Vagina (tissue), 2 donors: ENCODE results near the gene CLASRP. TPM values are rescaled to one million over a fixed set of nuclear protein-coding genes. Genes with fewer than 3 reads are reported as not detected.

ENCODE experiments used
- DNase-seq, 2 donors: peaks; one replicate each; pipeline ENCODE4 v3.0.0-alpha.2; 2017; ENCODE audit errors: extremely low spot score in 2 of 2
- H3K27ac ChIP-seq: fragments of 200-600 bp; sonication (generic); one replicate; pipeline ENCODE4 v1.5.1; 2019
- H3K27me3 ChIP-seq: fragments of 200-600 bp; sonication (generic); one replicate; pipeline ENCODE4 v1.5.1; 2019
- H3K36me3 ChIP-seq, 2 donors: fragments of 200-600 bp; sonication (generic); one replicate each; pipeline ENCODE4 v1.5.1; 2017 to 2019
- H3K4me1 ChIP-seq: fragments of 200-600 bp; sonication (generic); one replicate; pipeline ENCODE4 v1.5.1; 2019
- H3K4me3 ChIP-seq, 2 donors: fragments of 200-600 bp; sonication (generic); 1 replicate in 1 of 2; 2 replicates in 1 of 2; pipeline ENCODE4 v1.5.1; 2016 to 2019
- H3K9me3 ChIP-seq: fragments of 200-600 bp; sonication (generic); one replicate; pipeline ENCODE4 v1.5.1; 2019
- CTCF ChIP-seq, 3 experiments: fragments of 450-650 bp in 2 of 3; fragments of 200-600 bp in 1 of 3; sonication (generic) in 1 of 3; IDR thresholded peaks; one replicate each; pipeline ENCODE4 v1.5.1; 2017 to 2019; ENCODE audit warnings: antibody characterized with exemption in 3 of 3, mild to moderate bottlenecking in 2 of 3, moderate library complexity in 2 of 3
- POLR2A ChIP-seq, 2 donors: fragments of 450-650 bp; IDR thresholded peaks; one replicate each; pipeline ENCODE4 v1.6.1; 2017; ENCODE audit warnings: antibody characterized with exemption in 2 of 2, mild to moderate bottlenecking in 2 of 2, moderate library complexity in 2 of 2
- POLR2AphosphoS5 ChIP-seq, 2 donors: sonication (generic); formaldehyde crosslinking; IDR thresholded peaks; one replicate each; pipeline ENCODE4 v1.9.0; 2017; ENCODE audit warnings: antibody characterized with exemption in 2 of 2, mild to moderate bottlenecking in 2 of 2, low read depth in 1 of 2; ENCODE audit not compliant: insufficient read depth in 1 of 2
- intact Hi-C: fragments of 100-400 bp; cut with DNase I; formaldehyde crosslinking; loops from one replicate; pipeline ENCODE4 v1.15.1; 2023
- total RNA-seq: library from RNA; depleted of rRNA; stranded (reverse); fragments of >200 nt; gene quantifications from one replicate; pipeline ENCODE4 v1.2.3, GENCODE V29; 2016

The CLASRP gene
- total RNA-seq, 1 donor from 2014 or later: 93.5 TPM

GRCh38 chr19:45107621-45108150 lies 68.8 kb downstream of the CLASRP start:
- no peaks in the 10 kb centered on the region for H3K36me3 ChIP-seq
- intact Hi-C loops: no loop called here

GRCh38 chr19:45110851-45111266 lies 72.0 kb downstream of the CLASRP start:
- Histone ChIP-seq H3K4me1 (peaks cover 40% of the 10 kb centered on the region), H3K27ac (no peak overlapping the region), H3K9me3 (no peaks in the 10 kb centered on the region), H3K36me3 (no peaks in the 10 kb centered on the region), H3K27me3 (no peaks in the 10 kb centered on the region), H3K4me3 (no peak overlapping the region)
- intact Hi-C loops: no loop called here
- TF ChIP-seq POLR2AphosphoS5 (IDR thresholded peaks at IDR 0.05; ENCODE audit: insufficient read depth in 1 of 2, low read depth in 1 of 2) (no peak), POLR2A (IDR thresholded peaks at IDR 0.05) (no peak), CTCF (IDR thresholded peaks at IDR 0.05) (no peak)
- no peak for DNase-seq

More at GRCh38 chr19:45107621-45108150, 68.8 kb downstream of the CLASRP start:
- no peak overlapping the region for H3K4me3 ChIP-seq
- H3K9me3 ChIP-seq: no peaks in the 10 kb centered on the region
- no peak overlapping the region for H3K27ac ChIP-seq
- no peaks in the 10 kb centered on the region for H3K27me3 ChIP-seq
- H3K4me1 ChIP-seq: peaks cover 35% of the 10 kb centered on the region
- DNase-seq: no peak
- no peak for TF ChIP-seq POLR2AphosphoS5 (IDR thresholded peaks at IDR 0.05; ENCODE audit: insufficient read depth in 1 of 2, low read depth in 1 of 2)

- Histone ChIP-seq H3K36me3 (no peaks in the 10 kb centered on the region), H3K9me3 (no peaks in the 10 kb centered on the region), H3K4me3 (no peak overlapping the region), H3K27ac (no peak overlapping the region), H3K4me1 (peaks cover 41% of the 10 kb centered on the region), H3K27me3 (no peaks in the 10 kb centered on the region)
- no peak for DNase-seq
- TF ChIP-seq CTCF (IDR thresholded peaks at IDR 0.05) (no peak), POLR2AphosphoS5 (IDR thresholded peaks at IDR 0.05; ENCODE audit: insufficient read depth in 1 of 2, low read depth in 1 of 2) (no peak), POLR2A (IDR thresholded peaks at IDR 0.05) (no peak)
- intact Hi-C loops: no loop called here
Observed at GRCh38 chr19:45112111-45112827, 73.4 kb downstream of the CLASRP start.

GRCh38 chr19:45113628-45114027 lies 74.8 kb downstream of the CLASRP start:
- Histone ChIP-seq H3K4me3 (no peak overlapping the region), H3K4me1 (peaks cover 50% of the 10 kb centered on the region), H3K36me3 (no peaks in the 10 kb centered on the region), H3K27ac (no peak overlapping the region), H3K27me3 (no peaks in the 10 kb centered on the region), H3K9me3 (no peaks in the 10 kb centered on the region)
- intact Hi-C loops: no loop called here
- TF ChIP-seq POLR2AphosphoS5 (IDR thresholded peaks at IDR 0.05; ENCODE audit: insufficient read depth in 1 of 2, low read depth in 1 of 2) (no peak), CTCF (IDR thresholded peaks at IDR 0.05) (no peak), POLR2A (IDR thresholded peaks at IDR 0.05) (no peak)
- DNase-seq: no peak

- no peaks in the 10 kb centered on the region for H3K36me3 ChIP-seq
- intact Hi-C loops: no loop called here
- no peak for DNase-seq
- no peaks in the 10 kb centered on the region for H3K9me3 ChIP-seq
- H3K27ac ChIP-seq: no peak overlapping the region
- H3K4me1 ChIP-seq: peaks cover 50% of the 10 kb centered on the region
- no peak overlapping the region for H3K4me3 ChIP-seq
- TF ChIP-seq POLR2AphosphoS5 (IDR thresholded peaks at IDR 0.05; ENCODE audit: insufficient read depth in 1 of 2, low read depth in 1 of 2) (no peak), CTCF (IDR thresholded peaks at IDR 0.05) (no peak), POLR2A (IDR thresholded peaks at IDR 0.05) (no peak)
- H3K27me3 ChIP-seq: no peaks in the 10 kb centered on the region
Observed at GRCh38 chr19:45114116-45114515, 75.3 kb downstream of the CLASRP start.
